Mucosa of rectum (tissue), 2 donors: ENCODE data around the gene EPHA4.

ENCODE experiments used
- H3K27ac ChIP-seq, 2 donors: one replicate each; pipeline ENCODE4 v1.7.0; 2013; ENCODE audit warnings: inconsistent platforms in 2 of 2, low read depth in 2 of 2, low read length in 2 of 2
- H3K27me3 ChIP-seq, 2 donors: one replicate each; pipeline ENCODE4 v1.7.0; 2013; ENCODE audit warnings: low read length in 2 of 2; ENCODE audit not compliant: control insufficient read depth in 2 of 2, insufficient read depth in 2 of 2
- H3K36me3 ChIP-seq, 2 donors: one replicate each; pipeline ENCODE4 v1.7.0; 2013; ENCODE audit warnings: low read length in 2 of 2; ENCODE audit not compliant: control insufficient read depth in 2 of 2, insufficient read depth in 2 of 2
- H3K4me1 ChIP-seq, 2 donors: one replicate each; pipeline ENCODE4 v1.7.0; 2013; ENCODE audit warnings: low read length in 2 of 2, mild to moderate bottlenecking in 1 of 2; ENCODE audit not compliant: control insufficient read depth in 2 of 2, insufficient read depth in 2 of 2
- H3K4me3 ChIP-seq, 2 donors: one replicate each; pipeline ENCODE4 v1.7.0; 2013; ENCODE audit warnings: low read length in 2 of 2
- H3K9ac ChIP-seq, 2 donors: one replicate each; pipeline ENCODE4 v1.7.0; 2013; ENCODE audit warnings: low read length in 2 of 2, low read depth in 1 of 2, mild to moderate bottlenecking in 1 of 2
- H3K9me3 ChIP-seq, 2 donors: one replicate each; pipeline ENCODE4 v1.7.0; 2013; ENCODE audit warnings: low read length in 2 of 2; ENCODE audit not compliant: control insufficient read depth in 2 of 2
- donor health status: healthy.
- donor health status: Normal muscosa, but diverticular disease.

The EPHA4 gene

DNA sequence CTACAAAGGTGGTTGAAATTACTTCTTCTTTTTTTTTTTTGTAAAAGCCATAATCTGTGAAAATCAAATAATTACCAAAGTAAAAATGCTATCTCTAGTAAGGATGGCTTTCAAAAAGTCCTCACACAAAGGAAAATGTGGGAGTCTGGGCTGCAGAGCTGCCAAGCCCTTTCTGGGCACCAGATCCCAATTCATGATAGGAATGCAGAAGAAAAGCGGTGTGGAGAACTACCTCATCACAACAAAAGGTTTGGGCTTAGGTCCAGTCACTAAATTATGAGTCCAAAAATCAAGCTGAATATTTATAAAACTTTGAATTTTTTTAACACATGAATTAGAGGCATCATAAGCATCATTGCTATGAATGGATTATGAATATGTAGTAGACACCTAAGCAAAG lies 30.8 kb upstream of the EPHA4 start:
- Histone ChIP-seq H3K9me3 (no peaks in the 10 kb centered on the region), H3K9ac (no peak overlapping the region), H3K27me3 (no peaks in the 10 kb centered on the region), H3K4me3 (no peak overlapping the region), H3K4me1 (no peaks in the 10 kb centered on the region), H3K27ac (no peak overlapping the region), H3K36me3 (no peaks in the 10 kb centered on the region)

- Histone ChIP-seq H3K9ac (no peak overlapping the region), H3K9me3 (no peaks in the 10 kb centered on the region), H3K4me1 (no peaks in the 10 kb centered on the region), H3K27me3 (no peaks in the 10 kb centered on the region), H3K4me3 (no peak overlapping the region), H3K36me3 (no peaks in the 10 kb centered on the region), H3K27ac (no peak overlapping the region)
Observed at GRCh38 chr2:221601376-221601775, 29.3 kb upstream of the EPHA4 start.

- Histone ChIP-seq H3K9ac (no peak overlapping the region), H3K27me3 (no peaks in the 10 kb centered on the region), H3K9me3 (no peaks in the 10 kb centered on the region), H3K4me3 (no peak overlapping the region), H3K36me3 (no peaks in the 10 kb centered on the region), H3K4me1 (no peaks in the 10 kb centered on the region), H3K27ac (no peak overlapping the region)
Observed at GRCh38 chr2:221600388-221600787, 28.3 kb upstream of the EPHA4 start.

- no peaks in the 10 kb centered on the region for H3K4me1 ChIP-seq
- no peak overlapping the region for H3K4me3 ChIP-seq
- H3K27me3 ChIP-seq = no peaks in the 10 kb centered on the region
- no peak overlapping the region for H3K27ac ChIP-seq
- no peaks in the 10 kb centered on the region for H3K9me3 ChIP-seq
- H3K9ac ChIP-seq = no peak overlapping the region
- no peaks in the 10 kb centered on the region for H3K36me3 ChIP-seq
Observed at GRCh38 chr2:221596192-221596591, 24.1 kb upstream of the EPHA4 start.

DNA sequence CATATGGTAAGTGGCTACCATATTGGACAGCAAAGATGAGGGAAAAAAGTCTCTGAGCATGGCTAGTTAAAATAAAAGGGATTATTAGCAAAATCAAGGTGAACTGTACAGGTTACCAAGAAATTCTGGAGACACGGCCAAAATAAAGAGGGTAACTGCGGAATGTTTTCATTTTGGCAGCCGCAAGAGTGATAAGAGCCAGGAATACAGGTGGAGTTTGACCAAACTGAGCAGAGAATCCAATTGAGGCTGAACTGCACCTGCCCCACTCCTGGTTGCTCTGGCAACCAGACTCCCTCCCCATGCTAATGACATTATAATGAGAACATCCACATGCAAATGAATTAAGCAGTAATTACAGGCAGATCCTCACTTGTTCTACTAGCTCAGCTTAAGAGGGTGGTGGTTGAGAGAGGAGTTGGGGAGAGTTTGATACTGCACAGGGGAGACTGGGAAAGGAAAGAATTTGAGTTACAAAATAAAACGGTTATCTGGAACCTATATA lies 18.8 kb upstream of the EPHA4 start:
- no peaks in the 10 kb centered on the region for H3K9me3 ChIP-seq
- H3K36me3 ChIP-seq = no peaks in the 10 kb centered on the region
- H3K27me3 ChIP-seq = no peaks in the 10 kb centered on the region
- no peak overlapping the region for H3K4me3 ChIP-seq
- H3K4me1 ChIP-seq = no peaks in the 10 kb centered on the region
- no peak overlapping the region for H3K27ac ChIP-seq
- H3K9ac ChIP-seq = no peak overlapping the region

- Histone ChIP-seq H3K4me1 (no peaks in the 10 kb centered on the region), H3K36me3 (no peaks in the 10 kb centered on the region), H3K27ac (no peak overlapping the region), H3K9ac (no peak overlapping the region), H3K4me3 (no peak overlapping the region), H3K27me3 (no peaks in the 10 kb centered on the region), H3K9me3 (no peaks in the 10 kb centered on the region)
Observed at GRCh38 chr2:221589696-221590095, 17.6 kb upstream of the EPHA4 start.

DNA sequence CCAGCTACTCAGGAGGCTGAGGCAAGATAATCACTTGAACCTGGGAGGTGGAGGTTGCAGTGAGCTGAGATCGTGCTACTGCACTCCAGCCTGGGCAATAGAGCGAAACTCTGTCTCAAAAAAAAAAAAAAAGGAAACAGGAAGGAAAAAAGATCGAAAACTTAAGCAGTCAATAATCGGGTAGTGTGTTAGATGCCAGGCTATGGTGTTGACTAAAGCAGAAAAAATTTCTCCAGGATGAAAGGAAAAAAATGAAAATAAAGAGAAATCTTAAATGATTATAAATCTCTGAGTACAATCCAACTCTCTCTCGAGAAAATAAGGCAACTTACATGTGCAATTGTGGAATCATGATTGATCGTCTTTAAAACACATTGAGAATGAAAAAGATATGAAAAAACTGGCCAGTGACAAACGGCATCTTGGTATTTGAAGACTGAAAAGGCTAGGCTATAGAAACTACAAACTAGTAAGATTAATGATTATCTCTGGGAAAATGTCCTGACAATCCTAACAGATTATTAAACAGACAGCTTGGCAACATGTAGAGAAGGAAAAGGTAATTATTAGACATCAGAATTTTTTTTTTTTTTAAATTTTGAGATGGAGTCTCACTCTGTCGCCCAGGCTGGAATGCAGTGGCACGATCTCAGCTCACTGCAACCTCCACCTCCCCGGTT lies 16.3 kb upstream of the EPHA4 start:
- H3K4me3 ChIP-seq = no peak overlapping the region
- H3K27me3 ChIP-seq = no peaks in the 10 kb centered on the region
- H3K4me1 ChIP-seq = no peaks in the 10 kb centered on the region
- no peak overlapping the region for H3K9ac ChIP-seq
- H3K36me3 ChIP-seq = no peaks in the 10 kb centered on the region
- H3K27ac ChIP-seq = no peak overlapping the region
- H3K9me3 ChIP-seq = no peaks in the 10 kb centered on the region

DNA sequence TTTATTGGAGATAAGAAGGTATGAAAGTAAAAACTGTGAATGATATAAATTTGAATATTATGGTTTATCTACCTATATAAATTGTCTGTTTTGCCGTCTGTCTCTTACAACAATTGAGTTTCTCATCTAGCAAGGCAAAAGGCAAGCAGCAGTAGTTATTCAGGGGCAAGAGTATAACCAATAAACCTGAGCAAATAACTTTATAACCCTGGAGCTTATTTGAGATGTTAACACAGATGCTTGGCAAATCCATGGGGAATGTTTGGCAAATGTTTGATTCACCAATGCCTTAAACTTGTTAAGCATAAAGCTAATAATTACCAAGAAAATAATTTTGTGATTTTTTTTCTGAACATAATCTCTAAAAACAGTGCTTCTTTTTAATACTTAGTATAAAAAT lies 9.9 kb upstream of the EPHA4 start:
- H3K9ac ChIP-seq = no peak overlapping the region
- no peak overlapping the region for H3K27ac ChIP-seq
- H3K36me3 ChIP-seq = no peaks in the 10 kb centered on the region
- H3K4me1 ChIP-seq = no peaks in the 10 kb centered on the region
- H3K4me3 ChIP-seq = no peak overlapping the region
- no peaks in the 10 kb centered on the region for H3K9me3 ChIP-seq
- peaks cover 0 to 2% of the 10 kb centered on the region in 2 donors for H3K27me3 ChIP-seq

DNA sequence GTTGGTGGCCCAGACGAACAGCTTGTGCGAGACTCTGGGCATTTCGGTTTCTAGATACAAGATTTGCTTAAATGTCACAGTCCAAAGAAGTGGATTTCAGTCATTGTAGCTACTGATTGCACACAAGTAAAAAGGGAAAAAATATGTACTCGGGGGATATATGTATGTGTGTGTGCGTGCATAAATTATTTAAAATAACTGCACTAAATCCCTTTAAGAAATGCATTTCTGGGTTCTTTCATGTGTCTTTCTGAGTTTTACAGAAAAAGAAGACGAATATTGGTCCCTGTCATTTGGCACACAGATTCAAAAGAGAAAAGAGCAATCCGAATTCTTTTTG lies 2.1 kb upstream of the EPHA4 start:
- Histone ChIP-seq H3K9me3 (no peaks in the 10 kb centered on the region), H3K9ac (peak overlapping the region; percentile 32 to 80), H3K27ac (peak overlapping the region in 1 of 2 donors; percentile 32), H3K4me3 (peak overlapping the region; percentile 76 to 88), H3K4me1 (peaks cover 16 to 23% of the 10 kb centered on the region in 2 donors), H3K27me3 (peaks cover 7 to 9% of the 10 kb centered on the region in 2 donors), H3K36me3 (no peaks in the 10 kb centered on the region)

DNA sequence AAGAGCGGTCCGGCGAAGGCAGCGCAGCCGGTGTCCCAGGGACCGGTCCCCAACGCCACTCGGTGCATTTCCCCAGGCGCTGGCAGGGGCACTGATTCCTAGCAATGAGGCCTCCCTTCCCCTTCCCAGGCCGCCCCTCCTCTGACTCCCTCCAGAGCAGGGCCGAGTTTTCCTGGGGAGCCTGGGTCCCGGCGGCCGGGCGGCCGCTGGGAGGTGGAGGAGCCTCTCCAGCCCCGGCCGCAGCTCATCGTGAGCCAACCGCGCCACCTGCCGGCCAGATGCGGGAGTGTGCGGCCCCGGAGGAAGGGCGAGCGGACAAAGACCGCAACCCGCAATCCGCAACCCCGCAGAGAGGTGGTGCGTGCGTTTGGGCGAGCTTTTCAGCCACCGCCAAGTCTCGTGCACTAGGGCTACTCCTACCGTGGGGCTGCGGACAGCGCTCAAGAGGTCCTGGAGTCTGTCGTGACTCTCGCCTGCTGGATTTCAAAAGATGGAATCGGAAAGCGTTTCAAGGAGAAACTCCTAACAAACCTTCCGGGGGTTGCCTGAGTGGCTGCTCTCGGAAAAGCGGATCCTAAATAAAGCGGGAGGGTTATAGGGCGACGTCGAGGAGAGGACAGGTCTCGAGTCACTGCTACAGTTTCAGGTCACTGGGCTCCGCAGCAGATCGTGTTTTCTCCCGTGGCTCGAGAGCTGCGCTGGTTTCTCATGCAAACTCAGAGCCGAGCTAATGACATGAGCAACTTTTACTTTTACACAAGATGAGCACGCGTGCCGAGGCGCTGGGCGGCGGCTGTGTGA lies 1.5 kb upstream of the EPHA4 start:
- Histone ChIP-seq H3K27ac (peak overlapping the region; percentile 69 to 73), H3K4me1 (peaks cover 16 to 23% of the 10 kb centered on the region in 2 donors), H3K9ac (peak overlapping the region; percentile 80), H3K9me3 (no peaks in the 10 kb centered on the region), H3K27me3 (peaks cover 7 to 9% of the 10 kb centered on the region in 2 donors), H3K36me3 (no peaks in the 10 kb centered on the region), H3K4me3 (peak overlapping the region; percentile 76 to 88)
